Measurements from ENCODE around the gene ZNF878. TPM values are rescaled to one million over a fixed set of nuclear protein-coding genes. Genes with fewer than 3 reads are reported as not detected.
A peak's percentile ranks its signal among the peaks of the same experiment; 100 is the strongest.
"Not testable (repeated sequence)": the region's sequence is repeated elsewhere in the genome, so short reads cannot be mapped to it uniquely, and the experiment has no call there.

The ZNF878 gene
- total and polyA plus RNA-seq, 9 of the 15 experiments (the other 6 are each of a cell fraction or from before 2014, with no cell fraction given): 0.30 to 1.4 (median 0.50) TPM

DNA sequence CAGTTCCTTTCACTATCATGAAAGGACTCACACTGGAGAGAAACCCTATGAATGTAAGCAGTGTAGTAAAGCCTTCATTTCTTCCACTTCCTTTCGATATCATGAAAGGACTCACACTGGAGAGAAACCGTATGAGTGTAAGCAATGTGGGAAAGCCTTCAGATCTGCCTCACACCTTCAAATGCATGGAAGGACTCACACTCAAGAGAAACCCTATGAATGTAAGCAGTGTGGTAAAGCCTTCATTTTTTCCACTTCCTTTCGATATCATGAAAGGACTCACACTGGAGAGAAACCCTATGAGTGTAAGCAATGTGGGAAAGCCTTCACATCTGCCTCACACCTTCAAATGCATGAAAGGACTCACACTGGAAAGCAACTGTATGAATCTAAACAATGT lies 23.6 kb upstream of the ZNF878 start:
- H2AFZ ChIP-seq (ENCODE audit: low read depth, low read length); H3K9me1 ChIP-seq (ENCODE audit: control insufficient read depth, insufficient read depth, low read length); H3K4me3 ChIP-seq; CTCF ChIA-PET (ENCODE audit: low intra/inter-chr PET ratio); H3K4me1 ChIP-seq (replicated peaks in 1 of 2; ENCODE audit: control insufficient read depth in 2 of 2, insufficient read depth in 2 of 2, low read length in 2 of 2); intact Hi-C loops (cut with micrococcal nuclease); FAIRE-seq; H3K4me2 ChIP-seq (ENCODE audit: insufficient read depth, low read length); BruUV-seq (replicated peaks); H3K9ac ChIP-seq (ENCODE audit: insufficient read depth in 1 of 2, low read depth in 2 of 2, low read length in 2 of 2); H4K20me1 ChIP-seq (replicated peaks; ENCODE audit: control insufficient read depth, insufficient read depth, low read length); H3K27me3 ChIP-seq (ENCODE audit: control insufficient read depth in 2 of 2, insufficient read depth in 2 of 2, low read length in 2 of 2); POLR2A ChIA-PET; H3K27ac ChIP-seq (ENCODE audit: extremely low read depth, low read depth, low read length); ATAC-seq; in situ Hi-C loops (cut with MboI); H3K79me2 ChIP-seq (ENCODE audit: control insufficient read depth, insufficient read depth, low read length); DNase-seq (ENCODE audit: extremely low read depth in 1 of 4, low spot score in 3 of 4): not testable (repeated sequence)
- WGBS (ENCODE audit: insufficient coverage, low coverage, missing lambda C conversion rate): 28% methylated on average over 3 of the region's 3 CpGs
- H3K9me3 ChIP-seq (replicated peaks; ENCODE audit: control insufficient read depth, insufficient read depth, low read depth, low read length): peaks cover 38% of the 10 kb centered on the region
- TF ChIP-seq ZNF274 (IDR thresholded peaks at IDR 0.05; ENCODE audit: borderline replicate concordance, low read depth, low read length) (peak; percentile 81), TRIM24 (IDR thresholded peaks at IDR 0.05) (peak in 1 of 2 experiments; percentile 41; a peak in 1 of 4 replicates), ZNF24 (IDR thresholded peaks at IDR 0.05) (peak; percentile 60), ZNF280A (IDR thresholded peaks at IDR 0.05; ENCODE audit: low read depth, partially characterized antibody) (peak; percentile 82), ZNF75A (CRISPR knock-in tag; IDR thresholded peaks at IDR 0.05) (peak; percentile 94), SOX6 (IDR thresholded peaks at IDR 0.05) (peak; percentile 38; the same call in 1 of the 2 replicates), RBM25 (IDR thresholded peaks at IDR 0.05; ENCODE audit: low read depth, low read length, severe bottlenecking) (peak; percentile 32), CBX1 (IDR thresholded peaks at IDR 0.05; ENCODE audit: low read depth) (peak; percentile 20; the same call in 1 of the 2 replicates), CBX5 (IDR thresholded peaks at IDR 0.05; ENCODE audit: borderline replicate concordance, low read depth) (peak; percentile 21; the same call in 1 of the 2 replicates)
- H3K36me3 ChIP-seq (ENCODE audit: control insufficient read depth, insufficient read depth, low read length): peaks cover 30% of the 10 kb centered on the region

All from K562 (cell line).